Adipocyte (in vitro differentiated cells): Measurements from ENCODE around the gene TSHZ1.

Experiments used
- DNase-seq: peaks from one replicate; pipeline ENCODE4 v3.0.0-alpha.2; 2015; ENCODE audit warnings: low read depth
- H3K27me3 ChIP-seq: replicated peaks from 2 replicates; pipeline ENCODE4 v1.7.0; 2013; ENCODE audit warnings: mild to moderate bottlenecking, low read length, moderate library complexity; ENCODE audit not compliant: control insufficient read depth, insufficient read depth
- H3K36me3 ChIP-seq: 2 replicates; pipeline ENCODE4 v1.7.0; 2013; ENCODE audit warnings: low read length, mild to moderate bottlenecking, moderate library complexity; ENCODE audit not compliant: control insufficient read depth, insufficient read depth, severe bottlenecking
- H3K4me1 ChIP-seq: 2 replicates; pipeline ENCODE4 v1.7.0; 2013; ENCODE audit warnings: mild to moderate bottlenecking, low read length, moderate library complexity; ENCODE audit not compliant: control insufficient read depth, insufficient read depth
- H3K4me3 ChIP-seq: 2 replicates; pipeline ENCODE4 v1.7.0; 2013; ENCODE audit warnings: mild to moderate bottlenecking, low read length, moderate library complexity
- H3K9ac ChIP-seq: 2 replicates; pipeline ENCODE4 v1.7.0; 2013; ENCODE audit warnings: mild to moderate bottlenecking, low read length, moderate library complexity
- H3K9me3 ChIP-seq: 2 replicates; pipeline ENCODE4 v1.7.0; 2013; ENCODE audit warnings: mild to moderate bottlenecking, low read length, moderate library complexity; ENCODE audit not compliant: control insufficient read depth

TSHZ1 gene

GRCh38 chr18:75227535-75228296 lies 17.1 kb downstream of the TSHZ1 start:
- H3K9me3 ChIP-seq: no peaks in the 10 kb centered on the region
- H3K4me1 ChIP-seq: peaks cover 42% of the 10 kb centered on the region
- peak overlapping the region; percentile 63 for H3K9ac ChIP-seq
- peak; percentile 7 for DNase-seq
- H3K36me3 ChIP-seq: no peaks in the 10 kb centered on the region
- peak overlapping the region; percentile 72 for H3K4me3 ChIP-seq
- no peaks in the 10 kb centered on the region for H3K27me3 ChIP-seq

- Histone ChIP-seq H3K4me3 (no peak overlapping the region), H3K9me3 (no peaks in the 10 kb centered on the region), H3K9ac (no peak overlapping the region), H3K4me1 (peaks cover 36% of the 10 kb centered on the region), H3K27me3 (no peaks in the 10 kb centered on the region), H3K36me3 (no peaks in the 10 kb centered on the region)
- no peak for DNase-seq
Observed at GRCh38 chr18:75228967-75229366, 18.4 kb downstream of the TSHZ1 start.

GRCh38 chr18:75229437-75229836 lies 18.8 kb downstream of the TSHZ1 start:
- Histone ChIP-seq H3K9ac (no peak overlapping the region), H3K27me3 (no peaks in the 10 kb centered on the region), H3K4me3 (no peak overlapping the region), H3K9me3 (no peaks in the 10 kb centered on the region), H3K4me1 (peaks cover 31% of the 10 kb centered on the region), H3K36me3 (no peaks in the 10 kb centered on the region)
- no peak for DNase-seq

GRCh38 chr18:75230163-75231052 lies 19.8 kb downstream of the TSHZ1 start:
- H3K36me3 ChIP-seq: no peaks in the 10 kb centered on the region
- H3K9me3 ChIP-seq: no peaks in the 10 kb centered on the region
- no peak overlapping the region for H3K4me3 ChIP-seq
- H3K27me3 ChIP-seq: no peaks in the 10 kb centered on the region
- H3K9ac ChIP-seq: no peak overlapping the region
- no peak for DNase-seq
- H3K4me1 ChIP-seq: peaks cover 30% of the 10 kb centered on the region

GRCh38 chr18:75231053-75231406 lies 20.4 kb downstream of the TSHZ1 start:
- Histone ChIP-seq H3K36me3 (no peaks in the 10 kb centered on the region), H3K9me3 (no peaks in the 10 kb centered on the region), H3K27me3 (no peaks in the 10 kb centered on the region), H3K4me3 (no peak overlapping the region), H3K9ac (no peak overlapping the region), H3K4me1 (peaks cover 24% of the 10 kb centered on the region)
- no peak for DNase-seq

- Histone ChIP-seq H3K9ac (no peak overlapping the region), H3K9me3 (no peaks in the 10 kb centered on the region), H3K4me3 (no peak overlapping the region), H3K36me3 (no peaks in the 10 kb centered on the region), H3K27me3 (no peaks in the 10 kb centered on the region), H3K4me1 (no peaks in the 10 kb centered on the region)
- no peak for DNase-seq
Observed at GRCh38 chr18:75234901-75235300, 24.3 kb downstream of the TSHZ1 start.

- no peak for DNase-seq
- no peak overlapping the region for H3K9ac ChIP-seq
- H3K9me3 ChIP-seq: no peaks in the 10 kb centered on the region
- H3K36me3 ChIP-seq: no peaks in the 10 kb centered on the region
- no peaks in the 10 kb centered on the region for H3K27me3 ChIP-seq
- no peak overlapping the region for H3K4me3 ChIP-seq
- H3K4me1 ChIP-seq: no peaks in the 10 kb centered on the region
Observed at GRCh38 chr18:75235896-75236295, 25.3 kb downstream of the TSHZ1 start.

- H3K36me3 ChIP-seq: no peaks in the 10 kb centered on the region
- DNase-seq: no peak
- H3K4me3 ChIP-seq: no peak overlapping the region
- H3K4me1 ChIP-seq: no peaks in the 10 kb centered on the region
- H3K9ac ChIP-seq: no peak overlapping the region
- no peaks in the 10 kb centered on the region for H3K27me3 ChIP-seq
- no peaks in the 10 kb centered on the region for H3K9me3 ChIP-seq
Observed at GRCh38 chr18:75238100-75238499, 27.5 kb downstream of the TSHZ1 start.

GRCh38 chr18:75238786-75239185 lies 28.2 kb downstream of the TSHZ1 start:
- Histone ChIP-seq H3K4me3 (no peak overlapping the region), H3K9ac (no peak overlapping the region), H3K9me3 (no peaks in the 10 kb centered on the region), H3K27me3 (no peaks in the 10 kb centered on the region), H3K4me1 (no peaks in the 10 kb centered on the region), H3K36me3 (no peaks in the 10 kb centered on the region)
- no peak for DNase-seq

GRCh38 chr18:75240433-75240832 lies 29.8 kb downstream of the TSHZ1 start:
- Histone ChIP-seq H3K4me1 (no peaks in the 10 kb centered on the region), H3K36me3 (no peaks in the 10 kb centered on the region), H3K9ac (no peak overlapping the region), H3K4me3 (no peak overlapping the region), H3K9me3 (no peaks in the 10 kb centered on the region), H3K27me3 (no peaks in the 10 kb centered on the region)
- DNase-seq: no peak

GRCh38 chr18:75241705-75242104 lies 31.1 kb downstream of the TSHZ1 start:
- H3K9ac ChIP-seq: no peak overlapping the region
- H3K4me1 ChIP-seq: peaks cover 5% of the 10 kb centered on the region
- H3K4me3 ChIP-seq: no peak overlapping the region
- no peaks in the 10 kb centered on the region for H3K36me3 ChIP-seq
- no peaks in the 10 kb centered on the region for H3K27me3 ChIP-seq
- no peak for DNase-seq
- no peaks in the 10 kb centered on the region for H3K9me3 ChIP-seq
